DMS79 (cell line): ENCODE measurements around the gene IRS1.

Experiments used
- DNase-seq: peaks from one replicate; lab custom pipeline; 2025; lab: John Stamatoyannopoulos, UW

Gene IRS1

DNA sequence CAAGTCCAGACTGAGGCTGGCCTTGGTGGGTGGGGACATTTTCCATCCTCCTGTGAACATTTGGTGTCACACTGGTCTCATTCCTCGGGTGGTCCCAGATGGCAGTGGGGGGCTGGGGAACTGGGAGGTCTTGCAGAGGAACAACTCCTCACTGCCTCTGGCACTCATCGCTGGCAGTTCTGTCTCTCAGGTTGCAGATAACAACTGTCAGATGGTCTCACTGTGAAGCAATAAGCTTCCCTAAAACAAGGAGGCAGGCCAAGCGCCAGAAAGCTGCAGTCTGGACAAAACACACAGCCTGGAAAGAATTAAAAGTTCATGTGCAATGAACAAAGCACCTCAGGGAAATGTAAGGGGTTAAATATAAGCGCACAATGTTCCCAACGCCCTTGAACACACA is 78.1 kb downstream of the IRS1 start:
- DNase-seq = no peak

DNA sequence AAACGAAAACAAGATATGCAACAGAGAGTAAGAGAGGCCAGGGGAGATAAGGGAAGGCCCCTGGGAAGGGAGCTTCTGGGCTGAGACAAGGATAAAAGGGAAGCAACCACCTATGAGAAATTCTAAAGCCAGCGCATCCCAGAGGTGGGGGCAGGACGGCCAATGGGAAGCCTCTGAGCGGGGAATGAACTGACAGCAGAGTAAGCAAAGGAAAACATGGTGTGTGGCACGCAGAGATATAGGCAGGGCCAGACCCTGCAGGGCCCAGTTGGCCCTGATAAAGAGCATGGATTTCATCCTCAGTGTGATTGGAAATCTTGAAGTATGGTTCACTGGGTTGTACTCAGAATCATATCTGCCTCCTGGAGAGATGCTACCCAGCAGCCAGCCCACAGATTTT is 78.7 kb downstream of the IRS1 start:
- no peak for DNase-seq

DNA sequence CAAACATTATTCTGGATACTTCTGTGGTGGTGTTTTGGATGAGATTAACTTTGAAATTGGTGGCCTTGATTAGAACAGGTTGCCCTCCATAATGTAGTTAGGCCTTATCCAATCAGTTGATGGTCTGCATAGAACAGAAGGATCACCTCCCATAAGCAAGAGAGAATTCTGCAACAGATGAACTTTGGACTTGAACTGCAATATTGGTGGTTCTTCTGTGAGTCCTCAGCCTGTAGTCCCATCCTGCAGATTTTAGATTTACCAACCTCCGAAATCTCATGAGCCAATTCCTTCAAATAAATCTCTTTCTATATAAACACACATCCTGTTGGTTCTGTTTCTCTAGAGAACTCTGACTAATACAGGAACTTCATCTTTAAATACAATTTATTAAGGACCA is 81.9 kb downstream of the IRS1 start:
- no peak for DNase-seq

DNA sequence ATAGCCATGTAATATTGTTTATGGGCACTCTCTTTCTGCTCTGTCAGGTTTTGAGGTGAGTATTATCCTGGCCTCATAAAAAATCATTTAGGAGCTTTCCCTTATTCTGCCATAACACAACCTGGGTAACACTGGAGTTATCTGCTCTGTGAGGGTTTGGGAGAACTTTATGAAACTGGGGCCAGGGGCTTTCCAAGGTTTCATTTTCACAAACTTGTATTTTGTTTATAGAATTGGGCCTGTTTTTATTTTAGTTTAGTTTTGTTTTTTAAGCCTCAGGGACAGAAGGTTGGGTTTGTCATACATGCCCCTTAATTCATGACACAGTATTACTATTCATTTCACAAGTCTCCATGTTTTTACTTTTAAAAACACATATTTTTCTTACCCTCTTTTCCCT is 83.5 kb downstream of the IRS1 start:
- DNase-seq = no peak

DNA sequence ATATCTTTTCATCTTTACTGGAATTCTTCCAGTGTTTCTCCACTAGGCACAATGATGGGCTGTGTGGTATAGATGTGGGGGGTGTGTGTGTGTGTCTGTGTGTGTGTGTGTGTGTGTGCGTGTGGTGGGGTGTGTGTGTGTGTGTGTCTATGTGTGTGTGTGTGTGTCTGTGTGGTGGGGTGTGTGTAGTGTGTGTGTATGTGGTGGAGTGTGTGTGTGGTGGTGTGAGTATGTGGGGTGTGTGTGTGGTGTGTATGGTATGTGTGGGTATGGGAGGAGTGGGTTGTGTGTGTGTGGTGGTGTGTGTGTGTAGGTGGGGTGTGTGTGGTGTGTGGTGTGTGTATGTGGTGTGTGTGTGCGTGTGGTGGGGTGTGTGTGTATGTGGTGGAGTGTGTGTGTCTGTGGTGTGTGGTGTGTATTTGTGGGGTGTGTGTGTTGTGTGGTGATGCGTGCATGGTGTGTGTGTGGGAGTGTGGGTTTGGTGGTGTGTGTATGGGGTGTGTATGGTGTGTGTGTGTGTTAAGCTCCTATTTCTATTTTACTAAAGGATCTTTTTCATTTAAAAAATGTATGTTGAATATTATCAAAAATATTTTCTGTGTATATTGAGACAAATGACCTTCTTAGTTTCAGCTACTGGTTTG is 84.2 kb downstream of the IRS1 start:
- no peak for DNase-seq

DNA sequence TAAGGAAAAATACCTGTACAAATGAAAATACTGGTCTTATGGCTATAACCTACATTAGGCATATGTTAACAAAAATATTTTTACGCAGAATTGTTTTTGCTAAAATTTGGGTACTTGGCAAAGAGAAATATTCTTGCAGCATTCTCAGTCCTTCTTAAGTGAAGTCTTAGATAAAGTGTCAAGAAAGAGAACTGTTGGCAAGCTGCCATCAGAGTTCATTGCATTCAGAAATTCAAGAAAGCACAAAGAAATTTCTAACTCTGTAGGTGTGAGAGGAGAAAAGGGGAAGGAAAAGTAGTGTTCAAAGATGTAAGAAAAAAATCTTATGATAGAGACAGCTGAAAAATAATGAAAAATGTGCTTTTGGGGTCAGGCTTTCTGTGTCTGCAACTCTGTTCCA is 86.7 kb downstream of the IRS1 start:
- no peak for DNase-seq

DNA sequence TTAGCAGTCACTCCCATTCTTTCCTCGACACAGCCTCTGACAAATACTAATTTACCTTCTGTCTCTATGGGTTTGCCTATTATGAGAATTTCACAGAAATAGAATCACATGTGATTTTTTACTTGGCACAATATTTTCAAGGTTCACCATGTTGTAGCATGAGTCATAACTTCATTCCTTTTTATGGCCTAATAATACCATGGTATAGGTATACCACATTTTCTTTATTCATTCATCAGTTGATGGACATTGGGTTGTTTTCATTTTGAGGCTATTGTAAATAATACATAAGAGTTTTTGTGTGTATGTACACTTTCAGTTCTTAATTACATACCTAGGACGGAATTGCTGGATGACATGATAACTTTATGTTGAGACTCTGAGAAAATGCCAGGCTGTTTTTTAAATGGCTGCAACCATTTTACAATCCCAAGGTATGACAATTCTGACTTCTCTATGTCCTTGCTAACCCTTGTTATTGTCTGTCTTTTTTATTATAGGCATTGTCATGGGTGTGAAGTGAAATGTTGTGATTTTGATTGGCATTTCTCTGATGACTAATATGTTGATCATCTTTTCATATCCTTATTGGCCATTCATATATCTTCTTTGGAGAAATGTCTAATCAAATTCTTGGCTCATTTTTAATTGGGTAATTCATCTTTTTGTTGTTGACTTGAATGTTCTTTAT is 87.9 kb downstream of the IRS1 start:
- DNase-seq = no peak

DNA sequence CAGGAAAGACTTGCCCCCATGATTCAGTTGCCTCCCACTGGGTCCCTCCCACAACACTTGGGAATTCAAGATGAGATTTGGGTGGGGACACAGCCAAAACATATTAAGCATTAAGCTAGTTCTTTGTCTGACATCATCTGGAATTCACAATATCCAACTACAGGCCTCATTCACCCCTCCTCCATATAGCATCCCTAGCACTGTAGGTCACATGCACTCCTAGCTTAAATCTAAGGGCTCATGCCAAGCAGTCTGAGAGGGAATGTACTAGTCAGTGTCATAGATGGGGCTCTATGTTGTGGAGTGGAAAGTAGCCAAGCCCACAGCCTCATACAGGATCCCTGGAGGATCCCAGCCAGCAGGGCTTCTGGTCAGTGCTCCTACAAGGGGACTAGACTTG is 92.1 kb downstream of the IRS1 start:
- DNase-seq = no peak

DNA sequence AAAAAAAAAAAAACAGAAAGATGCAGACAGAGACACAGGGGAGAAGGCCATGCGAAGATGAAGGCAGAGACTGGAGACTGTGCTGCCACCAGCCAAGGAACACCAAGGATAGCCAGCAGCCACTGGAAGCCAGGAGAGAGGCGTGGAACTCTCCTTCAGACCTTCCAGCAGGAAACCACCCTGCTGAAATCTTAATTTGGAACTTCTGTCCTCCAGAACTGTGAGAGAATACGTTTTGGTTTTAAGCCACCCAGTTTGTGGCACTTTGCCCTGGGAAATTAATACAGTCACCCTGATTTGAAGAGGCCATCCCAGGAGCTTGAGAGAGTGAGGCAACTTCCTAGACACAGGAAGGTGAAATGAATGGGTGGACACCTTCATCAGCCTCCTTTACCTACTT is 93.7 kb downstream of the IRS1 start:
- DNase-seq = no peak

DNA sequence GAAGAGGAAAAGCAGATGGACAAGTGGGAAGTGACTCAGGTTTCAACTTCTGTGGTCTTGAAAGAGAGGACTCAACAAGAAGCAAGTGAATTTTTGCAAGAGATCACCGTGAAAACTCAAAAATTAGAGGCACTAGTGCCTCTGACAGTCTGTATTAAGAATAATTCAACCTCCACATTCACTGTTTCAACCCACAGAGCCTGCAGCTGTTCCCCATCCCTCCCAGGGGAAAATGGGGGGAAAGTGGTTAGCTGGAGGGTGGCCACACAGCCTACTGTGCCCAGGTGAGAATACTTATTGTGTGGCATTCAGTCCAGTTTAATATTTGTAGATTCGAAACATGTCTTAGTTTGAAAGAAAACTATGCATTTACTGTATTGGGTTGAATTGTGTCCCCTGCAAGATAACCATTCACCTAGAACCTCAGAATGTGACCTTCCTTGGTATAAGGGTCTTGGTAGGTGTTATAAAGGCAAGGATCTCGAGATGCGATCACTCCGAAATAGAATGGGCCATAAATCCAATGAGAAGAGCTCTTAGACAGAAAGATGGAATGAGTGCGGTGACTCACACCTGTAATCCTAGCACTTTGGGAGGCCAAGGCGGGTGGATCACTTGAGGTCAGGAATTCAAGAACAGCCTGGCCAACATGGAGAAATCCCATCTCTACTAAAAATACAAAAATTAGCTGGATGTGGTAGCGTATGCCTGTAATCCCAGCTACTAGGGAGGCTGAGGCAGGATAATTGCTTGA is 94.3 kb downstream of the IRS1 start:
- DNase-seq = no peak

DNA sequence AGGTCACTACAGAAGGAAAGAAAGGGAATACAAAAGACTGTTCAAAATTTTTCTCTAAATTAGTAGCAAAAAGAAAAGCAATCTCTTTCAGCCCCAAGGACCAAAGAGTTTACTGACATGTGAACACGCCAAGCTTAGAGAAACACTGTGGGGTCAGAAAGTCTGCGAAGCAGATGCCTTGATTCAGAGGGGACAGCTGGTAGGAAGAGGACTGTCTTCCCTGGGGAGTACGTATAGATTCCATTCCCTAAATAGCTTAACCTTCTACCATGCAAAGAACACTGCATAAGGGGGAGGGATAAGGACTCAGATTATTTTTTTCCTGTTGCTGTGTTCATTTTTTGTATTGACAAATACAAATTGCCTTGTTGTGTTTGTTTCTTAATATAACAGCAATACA is 96.1 kb downstream of the IRS1 start:
- no peak for DNase-seq

DNA sequence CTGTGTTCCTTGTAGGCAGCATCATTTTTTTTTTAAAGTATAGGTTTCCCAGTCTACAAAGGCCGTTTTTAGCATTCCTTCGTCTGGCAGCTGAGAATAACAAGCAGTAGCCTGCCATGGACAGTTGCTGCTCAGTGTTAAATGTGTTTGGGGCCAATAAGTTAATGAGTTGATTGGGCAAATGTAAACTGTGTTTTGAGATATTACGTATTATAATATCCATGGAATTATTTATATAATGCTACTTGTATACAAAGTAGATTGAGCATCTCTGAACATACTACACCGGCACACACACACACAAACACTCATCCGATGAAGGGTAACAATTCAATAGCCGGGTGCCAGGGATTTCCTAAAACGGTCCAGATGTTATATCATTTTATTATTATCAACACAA is 97.2 kb downstream of the IRS1 start:
- no peak for DNase-seq

DNA sequence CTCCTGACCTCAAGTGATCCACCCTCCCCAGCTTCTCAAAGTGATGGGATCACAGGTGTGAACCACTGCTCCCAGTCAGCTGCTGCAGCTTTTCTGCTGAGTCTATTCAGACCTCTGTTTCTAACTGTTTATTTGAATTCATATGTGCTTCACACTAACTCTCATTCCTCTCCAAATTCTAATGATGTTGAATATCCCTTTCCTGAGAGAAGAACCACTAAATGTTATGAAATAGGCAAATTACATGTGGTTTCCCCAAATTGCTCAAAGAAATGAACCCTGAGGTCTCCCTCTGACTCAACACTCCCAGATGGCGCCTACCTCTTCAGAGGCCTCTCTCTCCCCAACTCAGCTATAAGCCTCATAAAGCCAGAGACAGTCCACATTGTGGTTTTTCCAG is 98.6 kb downstream of the IRS1 start:
- no peak for DNase-seq

DNA sequence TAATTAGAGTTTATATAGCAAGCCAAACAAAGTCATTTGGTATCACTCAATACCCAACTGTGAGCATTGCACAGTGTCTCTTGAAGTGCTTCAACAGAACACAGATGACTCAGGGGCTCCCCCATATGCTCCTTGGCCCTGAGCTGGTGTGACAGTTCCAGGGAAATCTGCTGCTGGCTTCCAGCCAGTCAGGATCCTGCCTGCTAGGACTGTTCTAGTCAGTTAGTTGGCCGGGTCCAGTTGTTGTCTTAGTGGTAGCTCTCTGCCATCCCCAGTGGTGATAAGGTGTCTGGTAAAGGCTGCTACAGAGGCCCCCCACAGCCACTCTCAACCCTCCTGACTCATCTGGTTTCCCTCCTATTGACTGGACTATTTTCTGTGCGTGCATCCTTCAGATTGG is 100.3 kb downstream of the IRS1 start:
- no peak for DNase-seq

DNA sequence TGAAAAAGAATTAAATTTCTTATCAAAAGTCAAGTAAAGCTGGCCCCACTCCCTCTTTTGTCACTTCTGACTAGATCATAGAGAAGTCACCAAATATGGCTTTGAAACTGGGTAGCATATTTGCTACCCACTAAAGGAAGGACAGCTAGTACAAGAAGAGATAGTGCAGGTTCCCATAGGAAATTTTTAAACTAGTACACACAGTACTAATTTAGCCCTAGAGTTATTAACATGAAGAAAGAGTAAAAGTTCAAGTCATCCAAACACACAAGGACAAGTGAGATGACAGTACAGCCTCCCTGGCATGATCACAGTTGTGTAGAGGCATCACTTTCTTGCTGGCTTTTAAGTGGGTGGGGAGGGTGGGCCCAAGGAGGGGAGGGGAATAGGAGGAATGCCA is 100.9 kb downstream of the IRS1 start:
- DNase-seq = no peak

DNA sequence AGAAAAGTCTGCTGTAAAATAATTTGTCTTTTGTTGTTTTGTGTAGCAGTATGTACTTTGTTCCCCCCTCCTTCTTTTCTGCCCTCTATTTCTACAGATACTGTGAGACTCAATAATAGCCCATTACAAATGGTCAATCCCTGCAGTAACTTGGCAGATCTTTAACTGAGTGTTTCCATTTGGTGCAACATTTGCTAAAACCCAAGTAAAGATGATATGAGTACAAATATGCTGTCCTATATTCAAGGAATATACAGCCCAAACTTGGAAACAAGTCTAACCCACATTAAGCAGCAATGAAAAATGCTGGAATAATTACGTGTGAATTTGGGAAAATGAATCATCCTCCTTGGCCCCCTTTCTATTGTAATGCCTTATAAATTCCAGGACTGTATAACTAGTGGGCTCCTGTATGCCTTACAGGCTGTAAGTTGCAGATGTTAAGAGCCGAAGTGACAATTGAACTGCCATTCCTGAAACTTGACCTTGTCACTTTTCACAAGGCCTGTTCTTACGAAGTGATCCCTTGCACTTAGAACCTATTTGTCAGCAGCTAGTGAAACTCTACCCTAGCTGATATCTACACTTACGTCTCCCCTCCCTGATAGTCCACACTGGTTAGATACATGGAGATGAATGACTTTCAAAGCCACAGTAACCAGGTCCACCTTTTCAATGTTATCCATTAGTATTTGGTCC is 104.9 kb downstream of the IRS1 start:
- no peak for DNase-seq

DNA sequence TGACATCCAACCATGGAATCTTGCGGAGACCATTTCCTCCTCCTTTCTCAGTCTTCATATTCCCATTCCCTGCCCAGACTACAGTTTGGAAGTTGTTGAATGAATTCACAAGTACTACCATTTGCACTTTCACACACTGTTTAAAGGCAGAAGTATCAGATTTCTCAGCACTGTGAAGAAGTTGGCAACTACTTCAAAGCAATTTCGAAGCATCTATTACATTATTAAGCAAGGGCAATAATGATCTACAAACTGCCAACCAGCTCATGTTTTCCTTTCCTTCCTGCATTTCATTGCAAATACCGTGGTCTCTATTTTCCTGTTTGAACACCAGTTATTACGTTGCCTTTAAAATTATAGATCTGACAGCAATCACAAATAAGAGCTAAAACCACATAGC is 105.5 kb downstream of the IRS1 start:
- DNase-seq = no peak

DNA sequence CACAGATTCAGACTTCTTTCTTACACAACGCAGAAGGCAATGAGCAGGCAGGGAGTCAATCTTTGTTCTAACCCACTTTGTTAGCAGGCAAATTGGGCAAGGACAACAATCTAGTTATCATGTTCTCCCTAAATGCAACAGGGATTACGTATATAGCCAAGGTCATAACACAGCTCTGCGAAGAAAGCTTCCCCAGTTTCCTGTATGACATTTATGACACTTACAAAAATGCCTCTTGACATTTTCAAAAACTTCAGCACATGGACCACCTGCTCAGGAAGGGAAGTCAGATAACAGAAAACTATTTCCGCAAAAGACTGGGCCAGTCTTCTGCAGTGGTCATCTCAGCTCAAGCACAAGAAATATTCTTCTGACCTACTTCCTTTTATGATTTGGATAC is 106.1 kb downstream of the IRS1 start:
- DNase-seq = no peak

DNA sequence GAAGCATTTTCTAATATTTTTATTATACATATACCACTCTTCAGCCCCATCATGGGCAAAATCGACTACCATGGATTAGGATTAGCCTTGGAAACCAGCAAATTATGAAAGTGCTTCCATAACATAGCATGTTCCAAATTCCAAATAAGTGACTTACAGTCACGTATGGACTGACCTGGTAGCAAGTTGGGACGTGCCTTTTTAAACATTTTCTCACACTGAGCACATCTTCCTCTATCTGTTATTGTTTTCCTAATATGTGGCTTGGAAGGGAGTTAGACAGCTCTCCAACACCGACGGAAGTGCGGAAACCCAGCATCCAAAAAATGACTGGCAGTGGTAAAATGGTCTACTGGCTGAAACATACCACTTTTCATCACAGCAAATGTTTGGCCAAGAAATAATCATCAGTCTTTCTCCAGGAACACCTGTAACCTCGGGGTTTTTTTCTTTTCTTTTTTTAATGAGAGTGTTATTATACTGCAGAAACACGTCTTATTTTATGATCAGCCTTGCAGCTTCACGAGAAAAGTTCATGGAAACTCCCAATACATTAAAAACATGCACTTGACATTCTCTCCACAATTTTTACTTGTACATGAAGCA is 107.0 kb downstream of the IRS1 start:
- no peak for DNase-seq

DNA sequence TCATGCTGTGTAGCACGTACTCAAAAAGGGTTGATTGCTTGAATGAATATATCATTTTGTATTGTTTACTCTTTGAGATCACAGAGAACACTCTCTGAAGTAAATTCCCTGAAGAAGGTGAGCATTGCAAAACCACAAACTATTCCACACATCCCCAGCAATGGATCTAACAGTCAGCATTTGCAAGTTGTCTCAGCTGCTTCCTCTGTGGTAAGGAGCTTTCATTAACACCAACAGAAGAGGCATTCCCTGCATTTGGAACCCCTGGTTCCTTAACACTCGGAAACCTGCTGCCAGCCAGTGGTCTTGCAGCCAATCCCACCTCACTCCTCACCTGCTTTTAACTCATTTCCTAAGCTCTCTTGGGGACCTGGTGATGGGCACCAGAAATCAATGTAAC is 108.4 kb downstream of the IRS1 start:
- no peak for DNase-seq

DNA sequence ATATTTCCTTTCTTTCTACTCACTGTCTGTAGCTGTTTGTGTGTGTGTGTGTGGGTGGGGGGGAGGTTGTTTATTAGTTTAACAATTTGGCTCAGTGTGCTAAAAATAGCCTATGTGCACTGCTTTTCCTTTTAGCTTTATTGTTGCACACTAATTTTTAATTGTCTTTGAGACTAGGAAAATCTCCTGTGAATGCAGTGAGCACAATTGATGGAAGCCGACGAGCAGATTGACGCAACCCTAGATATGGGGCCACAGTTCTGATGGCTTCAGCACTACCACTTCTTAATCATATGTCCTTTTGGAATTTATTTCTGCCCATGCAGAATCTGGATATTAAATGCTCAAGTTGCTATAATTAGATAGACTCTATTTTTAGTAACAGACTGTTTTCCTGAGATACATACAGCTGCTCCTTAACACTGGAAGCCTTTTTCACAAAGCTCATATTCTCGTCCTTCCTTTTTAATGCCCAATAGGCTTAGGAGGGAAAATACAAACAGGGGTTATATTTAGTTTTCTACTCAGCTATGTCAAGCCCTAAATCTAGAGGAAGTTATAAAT is 109.1 kb downstream of the IRS1 start:
- no peak for DNase-seq

DNA sequence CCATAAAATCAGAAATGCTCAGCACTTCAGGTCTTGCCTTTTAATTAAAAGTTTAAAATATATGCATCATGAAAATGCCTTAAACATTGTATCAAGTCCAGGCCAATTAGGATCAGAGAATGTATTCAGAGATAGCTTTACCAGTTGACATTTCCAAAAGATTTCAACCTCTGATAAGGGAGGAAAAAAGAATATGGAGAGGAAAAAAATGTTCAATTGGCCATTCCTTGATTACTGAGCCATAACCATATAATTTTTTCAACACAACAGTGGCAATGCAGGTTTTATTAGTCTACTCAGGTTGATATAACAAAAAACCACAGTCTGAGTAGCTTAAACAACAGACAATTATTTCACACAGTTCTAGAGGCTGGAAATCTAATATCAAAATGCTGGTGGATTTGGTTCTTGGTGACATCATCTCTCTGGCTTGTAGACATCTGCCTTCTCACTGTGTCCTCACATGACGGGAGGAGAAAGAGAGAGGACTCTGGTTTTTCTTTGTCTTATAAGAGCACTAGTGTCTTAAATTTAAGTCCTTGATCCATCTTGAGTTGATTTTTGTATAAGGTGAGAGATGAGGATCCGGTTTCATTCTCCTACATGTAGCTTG is 111.9 kb downstream of the IRS1 start:
- DNase-seq = no peak
